Kidney tubule cell (primary cell): ENCODE measurements around the gene RTP4.

Experiments used
- DNase-seq: peaks from one replicate; pipeline ENCODE4 v3.0.0-alpha.2; 2018; ENCODE audit warnings: low spot score

Gene RTP4, protein sequence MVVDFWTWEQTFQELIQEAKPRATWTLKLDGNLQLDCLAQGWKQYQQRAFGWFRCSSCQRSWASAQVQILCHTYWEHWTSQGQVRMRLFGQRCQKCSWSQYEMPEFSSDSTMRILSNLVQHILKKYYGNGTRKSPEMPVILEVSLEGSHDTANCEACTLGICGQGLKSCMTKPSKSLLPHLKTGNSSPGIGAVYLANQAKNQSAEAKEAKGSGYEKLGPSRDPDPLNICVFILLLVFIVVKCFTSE

GRCh38 chr3:187368251-187369088 is at the start of gene RTP4:
TSS of gene RTP4 (plus strand) at chr3:187368385. CDS start at chr3:187368442, 57 bp downstream.
- peak; percentile 71 for DNase-seq

DNA sequence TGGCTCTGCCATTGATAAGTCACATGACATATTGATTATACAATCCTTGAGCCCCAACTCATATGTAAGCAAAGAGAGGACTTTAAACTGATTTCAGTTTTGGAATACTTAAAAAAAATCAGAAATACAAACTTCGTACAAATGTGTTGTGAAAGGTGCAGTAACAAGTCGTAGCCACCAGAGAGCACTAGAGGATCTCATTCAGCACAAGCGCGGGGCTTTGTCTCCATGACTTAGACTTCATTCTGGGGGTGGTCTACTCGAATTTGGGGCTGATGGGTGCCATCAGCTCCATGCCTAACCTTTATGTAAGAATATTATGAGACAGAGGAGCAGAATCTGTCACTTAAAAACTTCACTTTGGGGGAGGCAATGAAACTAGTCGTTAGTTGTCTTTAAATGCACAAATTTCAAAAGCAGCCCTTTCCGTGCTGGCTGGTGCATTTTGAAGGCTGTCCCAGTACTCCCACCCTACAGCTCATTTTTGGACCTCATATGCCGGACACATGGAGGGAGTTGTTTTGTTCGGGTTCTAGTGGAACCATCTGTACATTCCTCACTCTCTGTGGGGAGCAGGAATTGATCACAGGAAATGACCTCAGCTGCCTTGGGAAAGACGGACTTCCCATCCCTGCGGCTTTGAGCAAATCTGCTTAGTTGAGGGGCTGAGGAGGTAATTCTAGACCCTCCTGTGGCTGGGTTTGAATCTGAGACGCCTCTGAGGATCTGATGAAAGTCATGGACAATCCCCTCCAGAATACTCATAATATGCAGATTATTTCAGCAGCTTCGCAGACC is 49.2 kb upstream of the RTP4 start:
- DNase-seq = peak; percentile 68

DNA sequence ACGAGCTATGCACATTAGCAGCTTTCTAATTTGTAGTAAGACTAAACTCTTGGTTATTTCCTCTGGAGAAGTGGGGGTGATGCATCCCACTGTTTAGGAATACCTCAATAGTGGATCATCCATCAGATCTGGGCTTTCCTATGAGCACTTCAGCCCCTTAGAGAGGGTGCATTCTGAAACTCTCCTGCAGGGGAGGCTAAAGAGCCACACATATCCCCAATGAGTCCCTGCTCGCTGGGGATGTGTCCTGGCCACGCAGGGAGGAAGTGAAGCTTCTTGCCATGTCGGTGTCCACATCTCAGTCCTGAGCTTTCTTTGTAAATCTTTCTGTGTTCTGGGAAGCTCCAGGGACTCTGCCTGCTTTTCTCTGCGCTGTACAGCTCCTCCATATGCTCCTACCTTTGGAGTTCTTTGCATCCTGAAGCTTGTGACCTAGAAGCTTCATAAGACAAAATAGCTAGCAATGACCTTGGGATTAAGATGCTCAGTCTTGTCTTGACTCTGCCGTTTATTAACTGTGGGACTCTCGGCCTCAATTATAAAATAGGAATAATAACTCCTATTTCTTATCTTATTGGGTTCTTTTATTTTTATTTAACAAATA is 48.4 kb upstream of the RTP4 start:
- DNase-seq = peak; percentile 85

- no peak for DNase-seq
These were observed 46.4 kb upstream of the RTP4 start for GRCh38 chr3:187321766-187322165.

GRCh38 chr3:187322291-187322690 is 45.9 kb upstream of the RTP4 start:
- no peak for DNase-seq

- no peak for DNase-seq
These were observed 45.1 kb upstream of the RTP4 start for GRCh38 chr3:187323091-187323490.

DNA sequence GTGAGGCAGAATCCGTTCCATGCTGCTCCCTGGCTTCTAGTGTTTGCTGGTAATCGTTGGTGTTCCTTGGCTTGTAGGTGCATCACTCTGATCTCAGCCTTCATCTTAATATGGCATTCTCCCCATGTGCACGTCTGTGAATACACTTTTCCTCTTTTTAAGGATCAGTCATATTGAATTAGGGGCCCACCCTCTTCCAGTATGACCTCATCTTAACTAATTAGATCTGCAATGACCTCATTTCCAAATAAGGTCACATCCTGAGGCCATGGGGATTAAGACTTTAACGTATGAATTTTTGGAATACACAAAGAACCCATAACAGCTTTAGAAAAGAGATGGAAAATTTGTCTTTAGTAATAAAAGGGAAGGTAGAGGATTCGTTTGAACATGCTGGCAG is 42.6 kb upstream of the RTP4 start:
- DNase-seq = no peak

DNA sequence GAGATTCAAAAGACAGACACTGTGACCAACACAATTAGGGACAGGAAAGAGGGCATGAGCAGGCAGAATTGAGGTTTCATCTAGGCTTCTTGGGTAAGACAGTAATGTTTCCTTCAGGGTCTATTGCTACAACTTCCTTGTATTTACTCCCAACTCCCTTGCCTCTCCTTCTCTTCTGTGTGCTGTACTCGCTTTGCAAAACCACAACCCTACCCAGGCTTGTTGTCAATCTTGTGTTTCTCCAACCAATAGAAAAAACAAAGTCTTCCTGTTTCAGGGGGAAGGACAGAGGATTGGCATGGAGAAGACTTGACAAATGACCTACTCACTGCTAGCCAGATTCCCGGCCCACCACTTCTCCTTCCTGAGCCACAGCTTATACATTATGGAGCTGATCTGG is 40.3 kb upstream of the RTP4 start:
- no peak for DNase-seq

GRCh38 chr3:187328691-187329090 is 39.5 kb upstream of the RTP4 start:
- no peak for DNase-seq

GRCh38 chr3:187334904-187335303 is 33.3 kb upstream of the RTP4 start:
- peak; percentile 32 for DNase-seq

DNA sequence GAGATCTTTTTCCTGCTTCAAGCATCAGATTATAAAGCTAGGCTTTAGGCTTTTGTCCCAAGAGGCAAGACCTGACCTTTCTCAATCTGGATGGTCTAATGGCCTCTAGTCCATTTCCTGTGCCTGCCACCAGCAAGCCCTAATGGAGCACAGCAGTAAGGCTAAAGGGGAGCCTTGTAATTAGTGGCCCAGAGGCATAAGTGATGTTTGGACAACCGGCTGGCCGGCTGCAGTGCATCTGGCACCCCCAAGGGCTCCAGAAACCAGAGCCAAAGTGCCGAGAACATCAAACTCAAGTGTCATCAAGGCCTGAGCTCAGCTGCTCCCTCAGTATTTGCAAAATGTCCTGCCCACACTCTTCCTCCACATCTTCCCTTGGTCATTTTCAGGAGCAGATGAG is 31.9 kb upstream of the RTP4 start:
- DNase-seq = no peak

GRCh38 chr3:187340578-187340977 is 27.6 kb upstream of the RTP4 start:
- DNase-seq = no peak

- no peak for DNase-seq
These were observed 25.9 kb upstream of the RTP4 start for GRCh38 chr3:187342255-187342654.

GRCh38 chr3:187343670-187344069 is 24.5 kb upstream of the RTP4 start:
- no peak for DNase-seq

GRCh38 chr3:187352581-187353575 is 15.3 kb upstream of the RTP4 start:
- peak; percentile 54 for DNase-seq

GRCh38 chr3:187358068-187358467 is 10.1 kb upstream of the RTP4 start:
- no peak for DNase-seq

GRCh38 chr3:187359798-187360486 is 8.2 kb upstream of the RTP4 start:
- no peak for DNase-seq

DNA sequence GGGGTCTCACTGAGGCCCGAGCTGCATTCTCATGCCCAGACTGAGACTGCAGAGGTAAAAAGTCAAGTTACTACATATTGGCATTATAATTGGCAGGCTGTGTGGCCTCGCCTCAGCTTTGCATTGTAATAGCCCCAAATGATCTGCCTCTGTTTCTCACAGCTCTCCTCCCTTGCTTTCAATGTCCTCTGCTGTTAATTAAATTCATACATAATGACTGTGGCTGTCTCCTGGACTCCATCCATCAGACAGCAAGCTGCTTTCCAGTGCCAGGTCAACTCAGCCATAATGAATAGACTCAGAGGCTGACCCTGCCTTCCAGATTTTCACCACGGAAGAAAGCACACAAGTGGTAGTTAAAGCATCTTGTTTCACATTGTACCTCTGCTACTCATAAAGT is 7.6 kb upstream of the RTP4 start:
- DNase-seq = no peak

GRCh38 chr3:187361835-187362234 is 6.3 kb upstream of the RTP4 start:
- DNase-seq = peak; percentile 28

- DNase-seq = no peak
These were observed 553 bp upstream of the RTP4 start for GRCh38 chr3:187367561-187368103.
